SW480 (cell line): ENCODE results near the gene CNIH3.
A peak's percentile ranks its signal among the peaks of the same experiment; 100 is the strongest.
"Not testable (repeated sequence)": the region's sequence is repeated elsewhere in the genome, so short reads cannot be mapped to it uniquely, and the experiment has no call there.

Experiments used
- DNase-seq: peaks from one replicate; pipeline ENCODE4 v3.0.0-alpha.2; 2016; ENCODE audit warnings: low spot score

Gene CNIH3

GRCh38 chr1:224643653-224644052 is 27.5 kb downstream of the CNIH3 start:
- no peak for DNase-seq

GRCh38 chr1:224644553-224645154 is 28.5 kb downstream of the CNIH3 start:
- DNase-seq: peak; percentile 43

- DNase-seq: no peak
These were observed 31.3 kb downstream of the CNIH3 start for GRCh38 chr1:224647449-224647848.

GRCh38 chr1:224650290-224650689 is 34.2 kb downstream of the CNIH3 start:
- DNase-seq: no peak

- DNase-seq: no peak
These were observed 35.1 kb downstream of the CNIH3 start for GRCh38 chr1:224651188-224651587.

GRCh38 chr1:224656392-224656791 is 40.3 kb downstream of the CNIH3 start:
- DNase-seq: no peak

GRCh38 chr1:224660074-224660473 is 44.0 kb downstream of the CNIH3 start:
- no peak for DNase-seq

GRCh38 chr1:224662870-224663269 is 46.8 kb downstream of the CNIH3 start:
- DNase-seq: no peak

- no peak for DNase-seq
These were observed 48.9 kb downstream of the CNIH3 start for GRCh38 chr1:224665016-224665415.

GRCh38 chr1:224666078-224666477 is 50.0 kb downstream of the CNIH3 start:
- DNase-seq: no peak

GRCh38 chr1:224666913-224667312 is 50.8 kb downstream of the CNIH3 start:
- DNase-seq: no peak

GRCh38 chr1:224668984-224669383 is 52.9 kb downstream of the CNIH3 start:
- DNase-seq: no peak

GRCh38 chr1:224669403-224669802 is 53.3 kb downstream of the CNIH3 start:
- no peak for DNase-seq

- DNase-seq: no peak
These were observed 54.4 kb downstream of the CNIH3 start for GRCh38 chr1:224670506-224670905.

- no peak for DNase-seq
These were observed 55.0 kb downstream of the CNIH3 start for GRCh38 chr1:224671076-224671475.

GRCh38 chr1:224673141-224673540 is 57.0 kb downstream of the CNIH3 start:
- no peak for DNase-seq

- DNase-seq: no peak
These were observed 59.5 kb downstream of the CNIH3 start for GRCh38 chr1:224675590-224675989.

GRCh38 chr1:224676551-224676950 is 60.4 kb downstream of the CNIH3 start:
- no peak for DNase-seq

GRCh38 chr1:224678168-224678567 is 62.1 kb downstream of the CNIH3 start:
- DNase-seq: no peak

- no peak for DNase-seq
These were observed 63.5 kb downstream of the CNIH3 start for GRCh38 chr1:224679606-224680005.

- no peak for DNase-seq
These were observed 65.7 kb downstream of the CNIH3 start for GRCh38 chr1:224681816-224682215.

GRCh38 chr1:224683936-224684335 is 67.8 kb downstream of the CNIH3 start:
- DNase-seq: no peak

- peak; percentile 82 for DNase-seq
These were observed 68.9 kb downstream of the CNIH3 start for GRCh38 chr1:224684979-224685425.

- not testable (repeated sequence) for DNase-seq
These were observed 70.0 kb downstream of the CNIH3 start for GRCh38 chr1:224686140-224686539.

- no peak for DNase-seq
These were observed 71.3 kb downstream of the CNIH3 start for GRCh38 chr1:224687465-224687864.
